ENCODE measurements around the gene HMOX1. TPM values are rescaled to one million over a fixed set of nuclear protein-coding genes. Genes with fewer than 3 reads are reported as not detected.

The HMOX1 gene
- total and polyA plus RNA-seq, 2 of the 13 experiments (the other 11 are each of a cell fraction or from before 2014, with no cell fraction given), result 53.6 to 67.4 TPM

GRCh38 chr22:35422936-35423335 is 42.0 kb downstream of the HMOX1 start (continued):
- TF ChIP-seq ZNF740 (CRISPR knock-in tag; IDR thresholded peaks at IDR 0.05), result no peak

- BruUV-seq (replicated peaks), result no TSS peak
- ChIA-PET CTCF (ENCODE audit: low intra/inter-chr PET ratio, low total read pairs) (no interaction called here), POLR2A (no interaction called here)
- Histone ChIP-seq H3K79me2 (ENCODE audit: insufficient read depth, low read length) (no peaks in the 10 kb centered on the region), H3K9ac (ENCODE audit: insufficient read depth, low read depth, low read length) (no peak overlapping the region), H3K9me3 (ENCODE audit: low read length) (no peaks in the 10 kb centered on the region), H3K36me3 (replicated peaks in 1 of 2; ENCODE audit: control insufficient read depth in 1 of 2, insufficient read depth in 2 of 2, low read length in 2 of 2) (peaks cover 18 to 72% of the 10 kb centered on the region in 2 experiments), H3K27ac (ENCODE audit: extremely low read length, insufficient read depth, low read length) (no peak overlapping the region), H4K20me1 (ENCODE audit: insufficient read depth, low read length) (no peaks in the 10 kb centered on the region), H3K4me3 (replicated peaks in 1 of 3; ENCODE audit: insufficient read depth in 1 of 3, low read depth in 2 of 3, low read length in 3 of 3) (no peak overlapping the region), H2AFZ (ENCODE audit: low read length) (no peak overlapping the region), H3K4me2 (ENCODE audit: low read depth, low read length) (no peak overlapping the region), H3K27me3 (ENCODE audit: control insufficient read depth in 1 of 2, insufficient read depth in 2 of 2, low read length in 2 of 2) (no peaks in the 10 kb centered on the region), H3K4me1 (ENCODE audit: insufficient read depth, low read length) (no peaks in the 10 kb centered on the region)
- FAIRE-seq (no peak), ATAC-seq (no peak), DNase-seq (ENCODE audit: low spot score) (no peak)
- intact Hi-C loops (cut with micrococcal nuclease; ENCODE audit: unreplicated experiment) (no loop called here), in situ Hi-C loops (cut with HindIII; ENCODE audit: extremely low pct_ligation_motif_present, low pct_unique_long_range_greater_than_20kb) (no loop called here)
- over 99% methylated on average over 22 of the region's 26 CpGs for WGBS (ENCODE audit: low lambda C conversion rate)
- no peak for TF ChIP-seq KDM5B (CRISPR knock-in tag; IDR thresholded peaks at IDR 0.05; ENCODE audit: borderline replicate concordance)
- no peak for TF ChIP-seq ZKSCAN5 (CRISPR knock-in tag; IDR thresholded peaks at IDR 0.05)
- TF ChIP-seq NONO (IDR thresholded peaks at IDR 0.05), result no peak
- TF ChIP-seq NONO (CRISPR knock-in tag; conservative IDR thresholded peaks at IDR 0.05), result no peak
- no peak for TF ChIP-seq ZNF576 (CRISPR knock-in tag; IDR thresholded peaks at IDR 0.05)
- TF ChIP-seq ZZZ3 (CRISPR knock-in tag; IDR thresholded peaks at IDR 0.05; ENCODE audit: borderline replicate concordance), result no peak
- TF ChIP-seq REST (IDR thresholded peaks at IDR 0.05; ENCODE audit: borderline replicate concordance in 1 of 2, low read depth in 1 of 2, low read length in 2 of 2), result no peak
- no peak for TF ChIP-seq ZNF768 (CRISPR knock-in tag; IDR thresholded peaks at IDR 0.05)
- no peak for TF ChIP-seq ESRRA (CRISPR knock-in tag; IDR thresholded peaks at IDR 0.05; ENCODE audit: low read depth)
- TF ChIP-seq ZNF788 (CRISPR knock-in tag; IDR thresholded peaks at IDR 0.05; ENCODE audit: borderline replicate concordance), result no peak
- no peak for TF ChIP-seq ZNF549 (CRISPR knock-in tag; IDR thresholded peaks at IDR 0.05)
- no peak for TF ChIP-seq CEBPB (IDR thresholded peaks at IDR 0.05; ENCODE audit: borderline replicate concordance, low read depth, low read length)
- no peak for TF ChIP-seq ZMAT3 (CRISPR knock-in tag; conservative IDR thresholded peaks at IDR 0.05)
- TF ChIP-seq ZEB1 (IDR thresholded peaks at IDR 0.05; ENCODE audit: insufficient replicate concordance, low read depth), result no peak
- TF ChIP-seq FUBP1 (CRISPR knock-in tag; IDR thresholded peaks at IDR 0.05; ENCODE audit: borderline replicate concordance), result no peak
- no peak for TF ChIP-seq AKAP8 (CRISPR knock-in tag; IDR thresholded peaks at IDR 0.05)
- TF ChIP-seq ZNF10 (CRISPR knock-in tag; IDR thresholded peaks at IDR 0.05; ENCODE audit: borderline replicate concordance, low read depth), result no peak
- no peak for TF ChIP-seq HNRNPK (IDR thresholded peaks at IDR 0.05; ENCODE audit: low read depth, low read length, poor library complexity, severe bottlenecking)
Observed at GRCh38 chr22:35424081-35424480, 43.2 kb downstream of the HMOX1 start.
